BLaER1 (cell line): ENCODE results near the gene NACC2.
"Not testable (repeated sequence)": the region's sequence is repeated elsewhere in the genome, so short reads cannot be mapped to it uniquely, and the experiment has no call there.

Experiments used
- H3K27ac ChIP-seq: shearing (Covaris generic); formaldehyde crosslinking; 2 replicates; pipeline ENCODE4 v1.8.1; 2022
- H3K27me3 ChIP-seq: shearing (Covaris generic); formaldehyde crosslinking; 2 replicates; pipeline ENCODE4 v1.8.1; 2022
- H3K36me3 ChIP-seq: shearing (Covaris generic); formaldehyde crosslinking; 2 replicates; pipeline ENCODE4 v1.8.1; 2022
- H3K4me1 ChIP-seq: shearing (Covaris generic); formaldehyde crosslinking; 2 replicates; pipeline ENCODE4 v1.8.1; 2022
- H3K4me2 ChIP-seq: shearing (Covaris generic); formaldehyde crosslinking; 2 replicates; pipeline ENCODE4 v1.8.1; 2022
- H3K4me3 ChIP-seq: shearing (Covaris generic); formaldehyde crosslinking; 2 replicates; pipeline ENCODE4 v1.8.1; 2022
- H3K9ac ChIP-seq: shearing (Covaris generic); formaldehyde crosslinking; 2 replicates; pipeline ENCODE4 v1.8.1; 2022
- H3K9me3 ChIP-seq: shearing (Covaris generic); formaldehyde crosslinking; 2 replicates; pipeline ENCODE4 v1.8.1; 2022
- H4K20me1 ChIP-seq: shearing (Covaris generic); formaldehyde crosslinking; 2 replicates; pipeline ENCODE4 v1.8.1; 2022
- Cebpa-rat ChIP-seq: shearing (Covaris generic); IDR thresholded peaks from 2 replicates; pipeline ENCODE4 v1.8.1; 2022

Gene NACC2

DNA sequence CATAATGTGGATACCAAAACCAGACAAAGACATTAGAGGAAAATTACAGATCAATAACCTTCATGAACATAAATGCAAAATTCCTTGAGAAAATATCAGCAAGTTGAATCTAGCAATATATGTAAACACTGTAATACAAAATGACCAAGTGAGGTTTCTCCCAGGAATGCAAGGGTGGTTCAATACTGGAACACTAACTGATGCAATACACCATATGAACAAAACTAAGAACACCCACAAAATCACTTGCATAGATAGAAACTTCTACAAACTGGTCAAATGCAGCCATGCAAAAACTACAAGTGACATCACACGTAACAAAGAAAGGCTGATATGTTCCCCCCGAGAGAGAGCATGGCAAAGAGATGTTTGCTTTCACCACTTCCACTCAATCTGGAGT lies 55.6 kb downstream of the NACC2 start:
- H3K27ac ChIP-seq, result no peak overlapping the region
- H4K20me1 ChIP-seq, result no peaks in the 10 kb centered on the region
- peaks cover 31% of the 10 kb centered on the region for H3K4me1 ChIP-seq
- peaks cover 37% of the 10 kb centered on the region for H3K9me3 ChIP-seq
- TF ChIP-seq Cebpa-rat, result no peak
- H3K4me2 ChIP-seq, result no peak overlapping the region
- H3K27me3 ChIP-seq, result no peaks in the 10 kb centered on the region
- no peak overlapping the region for H3K9ac ChIP-seq
- H3K4me3 ChIP-seq, result no peak overlapping the region
- H3K36me3 ChIP-seq, result no peaks in the 10 kb centered on the region

DNA sequence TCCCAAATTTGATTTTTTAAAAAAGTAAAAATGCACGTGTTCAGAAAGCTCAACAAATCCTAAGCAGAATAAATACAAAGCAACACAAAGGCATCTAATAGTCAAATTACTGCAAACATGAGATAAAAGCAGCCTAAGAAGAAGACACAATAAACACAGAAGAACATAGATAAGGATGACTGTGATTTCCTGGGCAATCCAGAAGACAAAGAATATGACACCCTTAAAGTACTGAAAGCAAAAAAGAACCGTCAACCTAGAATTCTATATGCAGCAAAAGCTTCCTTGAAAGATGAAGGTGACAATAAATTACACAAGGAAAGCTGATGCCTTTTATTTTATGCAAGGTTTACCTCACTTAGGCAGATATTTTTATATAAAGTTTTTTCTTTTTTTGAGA lies 58.2 kb downstream of the NACC2 start:
- H3K36me3 ChIP-seq, result no peaks in the 10 kb centered on the region
- no peaks in the 10 kb centered on the region for H4K20me1 ChIP-seq
- peaks cover 37% of the 10 kb centered on the region for H3K9me3 ChIP-seq
- no peak overlapping the region for H3K27ac ChIP-seq
- no peaks in the 10 kb centered on the region for H3K27me3 ChIP-seq
- H3K4me3 ChIP-seq, result no peak overlapping the region
- TF ChIP-seq Cebpa-rat, result no peak
- H3K4me2 ChIP-seq, result no peak overlapping the region
- peaks cover 6% of the 10 kb centered on the region for H3K4me1 ChIP-seq
- H3K9ac ChIP-seq, result no peak overlapping the region

DNA sequence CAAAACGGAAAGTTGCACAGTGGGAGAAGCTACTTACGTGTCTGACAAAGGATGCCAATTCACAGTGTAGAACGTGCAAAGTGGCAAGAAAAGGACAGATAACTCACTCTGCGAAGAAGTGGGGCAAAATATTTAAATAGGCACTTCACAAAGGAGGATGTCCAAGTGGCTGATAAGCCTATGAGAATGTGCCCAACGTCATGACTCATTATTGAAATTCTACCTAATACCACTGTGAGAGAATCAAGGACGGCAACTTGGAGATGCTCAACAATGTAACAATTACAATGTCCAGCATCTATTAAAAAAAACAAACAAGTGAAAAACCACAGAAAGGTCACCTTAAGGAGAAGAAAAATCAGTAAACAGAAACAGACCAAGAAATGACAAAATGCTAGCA lies 59.0 kb downstream of the NACC2 start:
- Histone ChIP-seq H3K4me2 (no peak overlapping the region), H3K36me3 (no peaks in the 10 kb centered on the region), H3K27ac (no peak overlapping the region), H3K27me3 (no peaks in the 10 kb centered on the region), H3K4me1 (peaks cover 3% of the 10 kb centered on the region), H3K9me3 (peaks cover 37% of the 10 kb centered on the region), H3K9ac (no peak overlapping the region), H4K20me1 (no peaks in the 10 kb centered on the region), H3K4me3 (no peak overlapping the region)
- no peak for TF ChIP-seq Cebpa-rat

DNA sequence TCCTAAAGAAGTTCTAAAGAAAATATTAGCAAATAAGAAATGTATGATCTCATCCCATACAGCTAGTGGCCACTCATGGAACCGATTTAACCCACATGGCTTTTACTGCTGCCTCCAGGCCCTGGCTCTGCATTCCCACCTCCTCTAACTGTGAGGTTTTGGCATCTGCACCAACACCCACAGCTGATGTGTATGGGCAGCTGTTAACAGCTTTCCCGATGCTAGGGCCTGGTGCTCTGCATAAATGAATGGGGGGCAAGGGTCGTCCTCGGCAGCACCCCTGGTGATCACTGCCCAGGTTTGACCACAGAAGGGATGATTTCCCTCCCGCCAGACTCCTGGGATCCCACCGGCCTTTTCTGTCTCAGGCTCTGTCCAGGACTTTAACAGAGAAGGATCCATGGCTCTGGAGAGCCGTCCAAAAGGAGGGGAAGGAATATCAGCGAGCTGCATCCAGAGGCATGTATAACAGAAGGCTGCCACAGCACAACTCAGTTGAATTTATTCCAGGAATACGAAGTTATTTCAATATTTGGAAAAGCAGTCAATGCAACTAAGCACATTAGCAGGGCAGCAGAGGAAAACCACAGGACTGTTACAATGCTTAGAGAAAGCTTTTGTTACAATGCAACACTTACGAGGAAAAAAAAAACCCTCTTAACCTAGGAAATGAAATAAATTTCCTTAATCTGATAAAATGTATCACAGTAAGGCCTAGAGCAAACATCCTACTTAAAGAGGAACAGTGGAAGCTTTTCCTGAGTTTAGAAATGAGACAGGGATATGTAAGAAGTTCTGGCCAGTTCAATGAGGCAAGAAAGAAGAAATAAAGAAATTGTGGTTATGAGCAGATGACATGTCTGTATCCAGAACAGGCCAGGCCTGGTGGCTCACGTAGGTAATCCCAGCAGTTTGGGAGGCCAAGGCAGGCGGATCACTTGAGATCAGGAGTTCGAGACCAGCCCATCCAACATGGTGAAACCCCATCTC lies 63.1 kb downstream of the NACC2 start:
- H3K9ac ChIP-seq, result no peak overlapping the region
- peaks cover 12% of the 10 kb centered on the region; the same call in 1 of the 2 replicates for H3K36me3 ChIP-seq

DNA sequence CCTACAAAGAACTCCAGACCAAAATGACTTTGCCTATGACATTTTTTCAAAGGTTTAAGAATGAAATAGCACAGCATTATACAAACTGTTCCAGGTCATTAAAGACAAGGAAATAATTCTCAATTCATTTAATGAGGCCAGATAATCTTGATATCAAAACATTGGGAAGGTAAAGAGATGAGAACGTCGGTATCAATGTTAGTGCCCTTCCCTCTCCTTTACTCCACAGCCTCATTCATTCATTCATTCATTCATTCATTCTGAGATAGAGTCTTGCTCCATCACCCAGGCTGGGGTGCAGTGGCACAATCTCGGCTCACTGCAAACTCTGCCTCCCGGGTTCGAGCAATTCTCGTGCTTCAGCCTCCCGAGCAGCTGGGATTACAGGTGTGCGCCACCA lies 64.0 kb downstream of the NACC2 start:
- peaks cover 29% of the 10 kb centered on the region for H3K9me3 ChIP-seq
- H3K4me1 ChIP-seq, result no peaks in the 10 kb centered on the region
- H3K9ac ChIP-seq, result no peak overlapping the region
- no peak for TF ChIP-seq Cebpa-rat
- no peak overlapping the region for H3K4me3 ChIP-seq
- H4K20me1 ChIP-seq, result no peaks in the 10 kb centered on the region
- no peak overlapping the region for H3K4me2 ChIP-seq
- no peak overlapping the region for H3K27ac ChIP-seq
- no peaks in the 10 kb centered on the region for H3K27me3 ChIP-seq
- peaks cover 12% of the 10 kb centered on the region; the same call in 1 of the 2 replicates for H3K36me3 ChIP-seq

More for the DNA sequence above, 63.1 kb downstream of the NACC2 start:
- Histone ChIP-seq H3K9me3 (peaks cover 29% of the 10 kb centered on the region), H3K27me3 (no peaks in the 10 kb centered on the region), H3K27ac (no peak overlapping the region), H3K4me2 (no peak overlapping the region), H3K4me3 (no peak overlapping the region), H3K4me1 (no peaks in the 10 kb centered on the region), H4K20me1 (no peaks in the 10 kb centered on the region)
- TF ChIP-seq Cebpa-rat, result no peak

- no peaks in the 10 kb centered on the region for H4K20me1 ChIP-seq
- H3K27me3 ChIP-seq, result no peaks in the 10 kb centered on the region
- H3K27ac ChIP-seq, result no peak overlapping the region
- peaks cover 12% of the 10 kb centered on the region; the same call in 1 of the 2 replicates for H3K36me3 ChIP-seq
- no peaks in the 10 kb centered on the region for H3K4me1 ChIP-seq
- H3K4me3 ChIP-seq, result no peak overlapping the region
- no peak overlapping the region for H3K9ac ChIP-seq
- TF ChIP-seq Cebpa-rat, result no peak
- peaks cover 31% of the 10 kb centered on the region for H3K9me3 ChIP-seq
- no peak overlapping the region for H3K4me2 ChIP-seq
These were observed 65.5 kb downstream of the NACC2 start for GRCh38 chr9:136029556-136029955.

DNA sequence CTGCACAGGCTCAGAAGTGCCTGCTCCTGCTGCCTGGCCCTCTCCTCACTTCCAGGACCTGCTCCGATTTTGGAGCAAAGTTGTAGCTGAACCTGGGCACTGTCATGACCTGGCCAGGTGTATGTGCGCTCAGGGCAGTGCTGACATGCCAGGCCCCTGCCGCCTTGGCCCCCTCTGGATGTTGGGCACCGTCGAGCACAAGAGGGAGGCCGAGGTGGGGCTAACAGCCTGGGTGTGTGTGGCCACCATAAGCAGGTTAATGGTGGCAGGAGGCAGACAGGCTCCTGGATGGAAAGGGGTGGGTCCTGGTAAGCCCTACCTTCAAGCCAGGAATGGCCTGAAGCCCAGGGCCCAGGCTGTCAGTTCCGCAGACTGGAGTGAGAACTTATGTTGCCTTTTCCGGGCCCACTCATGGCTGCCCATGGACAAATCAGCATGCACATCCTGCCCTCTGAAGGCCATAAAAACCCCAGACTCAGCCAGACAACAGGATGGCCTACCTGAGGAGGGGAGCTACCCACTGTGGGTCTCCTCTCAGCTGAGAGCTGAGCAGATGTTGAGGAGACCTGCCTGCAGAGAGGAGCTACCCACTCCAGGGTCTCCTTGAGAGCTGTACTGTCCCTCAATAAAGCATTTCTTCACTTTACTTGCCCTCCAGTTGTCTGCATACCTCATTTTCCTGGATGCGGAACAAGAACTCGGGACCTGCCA lies 66.2 kb downstream of the NACC2 start:
- H3K4me3 ChIP-seq, result peak overlapping the region; percentile 11; the same call in 1 of the 2 replicates
- no peak for TF ChIP-seq Cebpa-rat
- H4K20me1 ChIP-seq, result no peaks in the 10 kb centered on the region
- H3K27me3 ChIP-seq, result no peaks in the 10 kb centered on the region
- peaks cover 12% of the 10 kb centered on the region; the same call in 1 of the 2 replicates for H3K36me3 ChIP-seq
- H3K9ac ChIP-seq, result no peak overlapping the region
- peaks cover 5% of the 10 kb centered on the region for H3K4me1 ChIP-seq
- H3K4me2 ChIP-seq, result no peak overlapping the region
- H3K9me3 ChIP-seq, result peaks cover 31% of the 10 kb centered on the region
- no peak overlapping the region for H3K27ac ChIP-seq

- H3K4me3 ChIP-seq, H3K27ac ChIP-seq, H3K4me2 ChIP-seq, H4K20me1 ChIP-seq, H3K27me3 ChIP-seq, H3K9ac ChIP-seq: not testable (repeated sequence)
- Histone ChIP-seq H3K36me3 (peaks cover 12% of the 10 kb centered on the region; the same call in 1 of the 2 replicates), H3K4me1 (peaks cover 15% of the 10 kb centered on the region), H3K9me3 (peaks cover 31% of the 10 kb centered on the region)
These were observed 68.2 kb downstream of the NACC2 start for GRCh38 chr9:136026943-136027289.

DNA sequence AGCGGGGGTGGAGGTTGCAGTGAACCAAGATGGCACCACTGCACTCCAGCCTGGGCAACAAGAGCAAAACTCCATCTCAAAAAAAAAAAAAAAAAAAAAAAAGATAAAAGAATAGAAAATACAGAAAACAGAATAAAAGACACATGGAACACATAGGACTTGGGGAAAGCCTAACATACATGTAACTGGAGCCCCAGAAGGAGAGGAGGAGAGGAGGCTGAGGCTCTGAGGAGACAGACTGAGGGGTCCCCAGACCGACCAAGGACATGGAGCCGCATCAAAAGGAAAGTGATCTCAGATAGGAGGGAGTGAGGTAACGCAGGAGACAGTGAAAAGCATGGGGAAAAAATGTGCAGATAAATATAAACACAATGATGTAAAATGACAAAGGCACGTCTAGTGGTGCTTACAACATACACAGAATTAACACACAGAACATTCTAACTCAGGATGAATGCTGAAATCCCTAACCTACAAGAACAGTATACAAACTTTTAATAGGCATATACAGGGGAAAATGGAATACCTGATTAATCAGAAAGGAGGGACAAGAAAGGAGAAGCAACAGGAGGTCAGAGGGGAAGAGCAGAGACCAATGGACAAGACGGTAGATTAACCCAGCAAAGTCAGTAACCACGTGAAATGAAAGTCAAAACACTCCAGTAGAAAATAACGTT lies 68.7 kb downstream of the NACC2 start:
- peaks cover 15% of the 10 kb centered on the region for H3K4me1 ChIP-seq
- peaks cover 12% of the 10 kb centered on the region; the same call in 1 of the 2 replicates for H3K36me3 ChIP-seq
- no peak overlapping the region for H3K9ac ChIP-seq
- H3K27ac ChIP-seq, result no peak overlapping the region
- H4K20me1 ChIP-seq, result no peaks in the 10 kb centered on the region
- H3K4me2 ChIP-seq, result no peak overlapping the region
- no peaks in the 10 kb centered on the region for H3K27me3 ChIP-seq
- no peak for TF ChIP-seq Cebpa-rat
- H3K4me3 ChIP-seq, result no peak overlapping the region
- H3K9me3 ChIP-seq, result peaks cover 31% of the 10 kb centered on the region
